Lung (tissue), 12 donors: ENCODE data around the gene MKKS. TPM values are rescaled to one million over a fixed set of nuclear protein-coding genes. Genes with fewer than 3 reads are reported as not detected.

Source experiments
- ATAC-seq: fragments of 200-7000 bp; cut with Tn5 transposase; one replicate; pipeline ENCODE4 v1.9.1; 2020; ENCODE audit warnings: moderate number of reproducible peaks; ENCODE audit not compliant: insufficient read depth, low FRiP score
- DNase-seq, 3 donors: peaks; one replicate each; pipeline ENCODE4 v3.0.0-alpha.2; 2013 to 2017
- H3K27ac ChIP-seq, 2 donors: one replicate each; pipeline ENCODE4 v1.5.1; 2013; ENCODE audit warnings: mild to moderate bottlenecking in 2 of 2, moderate library complexity in 2 of 2, control low read depth in 1 of 2, inconsistent platforms in 1 of 2, low read depth in 1 of 2, low read length in 1 of 2
- H3K27me3 ChIP-seq, 3 donors: one replicate each; pipeline ENCODE4 v1.5.1; 2013; ENCODE audit warnings: low read length in 2 of 3; ENCODE audit not compliant: control insufficient read depth in 3 of 3, insufficient read depth in 3 of 3
- H3K36me3 ChIP-seq, 4 donors: one replicate each; pipeline ENCODE4 v1.5.1; 2013; ENCODE audit warnings: low read length in 4 of 4, mild to moderate bottlenecking in 1 of 4, moderate library complexity in 1 of 4; ENCODE audit not compliant: control insufficient read depth in 4 of 4, insufficient read depth in 4 of 4
- H3K4me1 ChIP-seq, 5 donors: one replicate each; pipeline ENCODE4 v1.5.1; 2013; ENCODE audit warnings: low read length in 5 of 5, mild to moderate bottlenecking in 2 of 5, moderate library complexity in 1 of 5; ENCODE audit not compliant: control insufficient read depth in 5 of 5, insufficient read depth in 5 of 5
- H3K4me3 ChIP-seq: one replicate; pipeline ENCODE4 v1.5.1; 2013; ENCODE audit warnings: mild to moderate bottlenecking, control low read depth, moderate library complexity
- H3K9ac ChIP-seq, 2 donors: one replicate each; pipeline ENCODE4 v1.5.1; 2013; ENCODE audit warnings: low read length in 2 of 2, control low read depth in 1 of 2; ENCODE audit not compliant: insufficient read depth in 1 of 2
- H3K9me3 ChIP-seq, 4 donors: one replicate each; pipeline ENCODE4 v1.5.1; 2013; ENCODE audit warnings: low read length in 3 of 4, mild to moderate bottlenecking in 1 of 4, moderate library complexity in 1 of 4; ENCODE audit not compliant: control insufficient read depth in 4 of 4, insufficient read depth in 3 of 4
- WGBS, 2 donors: extraction: QIAGEN DNeasy Blood & Tissue Kit; methylation state at CpG; one replicate each; pipeline ENCODE4 v1.1.7; 2013; 5-methylcytosine and 5-hydroxymethylcytosine counted together
- polyA plus RNA-seq, 2 donors: library from polyadenylated mRNA; stranded (reverse); fragments of 200-250 nt; gene quantifications; one replicate each; pipeline ENCODE4 v1.2.1, GENCODE V29; 2013
- total RNA-seq, 2 donors: library from RNA; depleted of rRNA in 1 of 2; stranded (reverse); fragments of >200 nt in 1 of 2; gene quantifications; one replicate each; pipeline ENCODE4 v1.2.1, GENCODE V29; 2014 to 2021
- TF ChIP-seq, protein P1 (sequence below): IDR thresholded peaks from 2 replicates; pipeline ENCODE4 v1.5.1; 2012; ENCODE audit warnings: mild to moderate bottlenecking; ENCODE audit errors: control extremely low read depth, extremely low read depth
- donor health status: control.
- donor health status: control.
- donor health status: Bipolar disorder and iron deficiency.
- donor health status: healthy.
- donor health status: DM: yes; HTN: yes; CAD: no.

The MKKS gene
- total and polyA plus RNA-seq, 4 donors: 12.3 to 15.1 (median 13.1) TPM

DNA sequence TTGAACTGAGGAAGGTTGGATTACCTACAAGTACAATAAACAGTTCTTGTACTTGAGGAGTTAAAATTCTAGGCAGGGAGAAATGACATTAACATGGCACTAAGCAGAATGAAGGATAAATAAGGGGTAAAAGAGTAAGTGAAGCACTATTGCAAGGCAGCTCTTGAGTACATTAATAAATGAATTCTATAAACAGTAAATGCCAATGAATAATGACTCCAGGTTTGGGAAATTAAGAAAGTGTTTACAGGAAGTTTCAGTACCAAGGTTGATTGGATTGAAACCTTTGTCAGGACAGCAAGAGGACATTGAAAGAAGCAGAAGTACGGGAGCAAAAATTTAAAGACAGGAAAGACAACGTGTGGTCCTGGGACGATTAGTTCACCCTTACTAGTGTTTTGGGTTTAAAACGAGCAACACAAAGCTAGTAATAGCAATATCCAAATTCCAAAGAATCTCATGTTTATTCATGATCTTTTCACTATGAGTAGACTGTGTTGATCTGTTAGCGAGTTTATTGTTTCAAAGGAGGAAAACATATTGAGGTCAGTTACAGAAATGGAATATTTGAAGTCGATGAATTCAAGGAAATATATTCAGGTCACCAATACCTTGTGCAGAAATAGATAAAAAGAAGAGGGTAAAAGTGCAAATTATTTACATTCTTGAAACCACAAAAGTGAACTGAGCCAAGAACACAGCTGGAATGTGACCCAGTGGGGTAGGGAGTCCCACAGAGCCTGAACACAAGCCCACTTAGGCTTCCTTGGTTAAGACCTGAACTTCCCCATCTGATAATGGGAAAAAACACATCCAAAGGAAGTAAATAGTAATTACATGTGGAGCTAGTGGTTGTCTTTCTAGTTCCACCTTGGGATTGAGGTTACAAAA is 80.8 kb downstream of the MKKS start:
- TF ChIP-seq, protein P1, sequence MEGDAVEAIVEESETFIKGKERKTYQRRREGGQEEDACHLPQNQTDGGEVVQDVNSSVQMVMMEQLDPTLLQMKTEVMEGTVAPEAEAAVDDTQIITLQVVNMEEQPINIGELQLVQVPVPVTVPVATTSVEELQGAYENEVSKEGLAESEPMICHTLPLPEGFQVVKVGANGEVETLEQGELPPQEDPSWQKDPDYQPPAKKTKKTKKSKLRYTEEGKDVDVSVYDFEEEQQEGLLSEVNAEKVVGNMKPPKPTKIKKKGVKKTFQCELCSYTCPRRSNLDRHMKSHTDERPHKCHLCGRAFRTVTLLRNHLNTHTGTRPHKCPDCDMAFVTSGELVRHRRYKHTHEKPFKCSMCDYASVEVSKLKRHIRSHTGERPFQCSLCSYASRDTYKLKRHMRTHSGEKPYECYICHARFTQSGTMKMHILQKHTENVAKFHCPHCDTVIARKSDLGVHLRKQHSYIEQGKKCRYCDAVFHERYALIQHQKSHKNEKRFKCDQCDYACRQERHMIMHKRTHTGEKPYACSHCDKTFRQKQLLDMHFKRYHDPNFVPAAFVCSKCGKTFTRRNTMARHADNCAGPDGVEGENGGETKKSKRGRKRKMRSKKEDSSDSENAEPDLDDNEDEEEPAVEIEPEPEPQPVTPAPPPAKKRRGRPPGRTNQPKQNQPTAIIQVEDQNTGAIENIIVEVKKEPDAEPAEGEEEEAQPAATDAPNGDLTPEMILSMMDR: no peak
- Histone ChIP-seq H3K36me3 (no peaks in the 10 kb centered on the region), H3K9ac (no peak overlapping the region), H3K4me1 (peaks cover 0 to 1% (median 0%) of the 10 kb centered on the region in 5 donors), H3K4me3 (no peak overlapping the region), H3K27me3 (no peaks in the 10 kb centered on the region), H3K27ac (no peak overlapping the region), H3K9me3 (no peaks in the 10 kb centered on the region)
- 28 to 40% methylated on average over 6 of the region's 6 CpGs for WGBS, 2 donors
- DNase-seq (no peak), ATAC-seq (no peak)

Other genes with a start within 250 kb of the MKKS start
- 1 to 10 TPM in 1 of 2 donors, under 1 TPM in 1; 0.95 to 5.4 TPM for gene SNAP25, start 215.4 kb downstream of the MKKS start, total RNA-seq
- under 1 TPM; 0.14 to 0.75 TPM for gene SNAP25, start 215.4 kb downstream of the MKKS start, polyA plus RNA-seq
- 1 to 10 TPM; 6.2 to 9.5 TPM for gene SLX4IP, start 1.1 kb upstream of the MKKS start, total RNA-seq
- 1 to 10 TPM; 1.2 to 2.4 TPM for gene SLX4IP, start 1.1 kb upstream of the MKKS start, polyA plus RNA-seq
- gene JAG1, start 239.8 kb upstream of the MKKS start, total RNA-seq: 10 to 100 TPM; 61.4 to 70.3 TPM
- gene JAG1, start 239.8 kb upstream of the MKKS start, polyA plus RNA-seq: 10 to 100 TPM; 11.9 to 32.3 TPM